ENCODE data around the gene ATP11B. TPM values are rescaled to one million over a fixed set of nuclear protein-coding genes. Genes with fewer than 3 reads are reported as not detected.

The ATP11B gene
- total and polyA plus RNA-seq, 2 of the 8 experiments (the other 6 are each of a cell fraction or from before 2014, with no cell fraction given) = 5.1 to 26.5 TPM

DNA sequence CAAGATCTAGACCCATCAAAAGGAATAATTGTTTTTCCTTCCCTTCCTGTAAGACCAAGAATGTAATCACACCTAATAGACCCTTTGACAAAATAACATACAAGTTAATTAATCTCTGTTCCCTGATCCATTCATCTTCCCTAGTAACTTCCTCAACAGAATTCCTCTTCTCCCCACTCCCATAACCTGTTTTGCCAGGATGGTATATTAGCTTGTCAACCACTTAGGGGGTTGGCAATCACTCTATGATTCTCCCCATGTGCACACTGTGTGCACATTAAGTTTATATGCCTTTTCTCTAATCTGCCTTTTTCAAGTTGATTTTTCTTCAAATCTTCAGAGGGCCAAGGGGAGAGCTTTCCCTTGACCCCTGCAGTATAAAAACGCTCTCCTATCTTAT, 2.7 kb upstream of the ATP11B start (continued):
- TF ChIP-seq KDM4A (IDR thresholded peaks at IDR 0.05; ENCODE audit: low read depth, low read length, severe bottlenecking) (no peak), POLR2A (IDR thresholded peaks at IDR 0.05; ENCODE audit: control extremely low read depth in 1 of 2, low read depth in 2 of 2, low read length in 2 of 2) (no peak)

Data from H1 (cell line).